Neural crest cell (in vitro differentiated cells): Measurements from ENCODE around the gene ACBD7. TPM values are rescaled to one million over a fixed set of nuclear protein-coding genes. Genes with fewer than 3 reads are reported as not detected.

Experiments used
- DNase-seq: peaks from one replicate; pipeline ENCODE4 v3.0.0; 2021; ENCODE audit warnings: low read depth, mixed read lengths, low spot score
- H3K27ac Mint-ChIP-seq: one replicate; pipeline ENCODE4 v1.8.0; 2021; ENCODE audit warnings: mild to moderate bottlenecking, mixed read lengths; ENCODE audit not compliant: unreplicated experiment
- H3K27me3 Mint-ChIP-seq: 2 replicates; pipeline ENCODE4 v1.8.0; 2021; ENCODE audit warnings: low read depth, mild to moderate bottlenecking, mixed read lengths
- H3K36me3 Mint-ChIP-seq: 2 replicates; pipeline ENCODE4 v1.8.0; 2021; ENCODE audit warnings: low read depth, mild to moderate bottlenecking, mixed read lengths
- H3K4me1 Mint-ChIP-seq: 2 replicates; pipeline ENCODE4 v1.8.0; 2021; ENCODE audit warnings: mixed read lengths
- H3K4me3 Mint-ChIP-seq: one replicate; pipeline ENCODE4 v1.8.0; 2021; ENCODE audit warnings: mild to moderate bottlenecking, mixed read lengths
- H3K9me3 Mint-ChIP-seq: 2 replicates; pipeline ENCODE4 v1.8.0; 2021; ENCODE audit warnings: mixed read lengths
- CTCF ChIP-seq: fragments of 200-600 bp; sonication (generic); conservative IDR thresholded peaks from 2 replicates; pipeline ENCODE4 v1.5.0; 2021; ENCODE audit warnings: antibody characterized with exemption, mild to moderate bottlenecking
- total RNA-seq: library from RNA; stranded (reverse); gene quantifications from 2 replicates; pipeline ENCODE4 v1.2.1, GENCODE V29; 2021

Gene ACBD7
- total RNA-seq, 1 donor from 2014 or later: 12.0 TPM

- TF ChIP-seq CTCF: no peak
- H3K27ac Mint-ChIP-seq: no peak overlapping the region
- no peaks in the 10 kb centered on the region for H3K27me3 Mint-ChIP-seq
- no peak for DNase-seq
- H3K4me1 Mint-ChIP-seq: no peaks in the 10 kb centered on the region
- peaks cover 20% of the 10 kb centered on the region for H3K36me3 Mint-ChIP-seq
- H3K4me3 Mint-ChIP-seq: no peak overlapping the region
- peaks cover 2% of the 10 kb centered on the region for H3K9me3 Mint-ChIP-seq
Measured at GRCh38 chr10:15124908-15125307, 36.3 kb upstream of the ACBD7 start.

- Mint-ChIP-seq H3K4me3 (no peak overlapping the region), H3K36me3 (peaks cover 23% of the 10 kb centered on the region), H3K4me1 (no peaks in the 10 kb centered on the region), H3K27me3 (no peaks in the 10 kb centered on the region), H3K9me3 (peaks cover 2% of the 10 kb centered on the region), H3K27ac (no peak overlapping the region)
- TF ChIP-seq CTCF: no peak
- no peak for DNase-seq
Measured at GRCh38 chr10:15124190-15124589, 35.6 kb upstream of the ACBD7 start.

GRCh38 chr10:15123749-15124184, 35.2 kb upstream of the ACBD7 start:
- no peak for TF ChIP-seq CTCF
- peaks cover 27% of the 10 kb centered on the region for H3K36me3 Mint-ChIP-seq
- no peak for DNase-seq
- no peak overlapping the region for H3K27ac Mint-ChIP-seq
- no peak overlapping the region for H3K4me3 Mint-ChIP-seq
- H3K4me1 Mint-ChIP-seq: no peaks in the 10 kb centered on the region
- H3K9me3 Mint-ChIP-seq: peaks cover 2% of the 10 kb centered on the region
- H3K27me3 Mint-ChIP-seq: no peaks in the 10 kb centered on the region

- H3K4me1 Mint-ChIP-seq: no peaks in the 10 kb centered on the region
- no peaks in the 10 kb centered on the region for H3K9me3 Mint-ChIP-seq
- no peaks in the 10 kb centered on the region for H3K27me3 Mint-ChIP-seq
- H3K4me3 Mint-ChIP-seq: no peak overlapping the region
- peaks cover 20% of the 10 kb centered on the region for H3K36me3 Mint-ChIP-seq
- no peak overlapping the region for H3K27ac Mint-ChIP-seq
- no peak for TF ChIP-seq CTCF
- DNase-seq: no peak
Measured at GRCh38 chr10:15122477-15123030, 34.0 kb upstream of the ACBD7 start.

- Mint-ChIP-seq H3K9me3 (no peaks in the 10 kb centered on the region), H3K36me3 (peaks cover 20% of the 10 kb centered on the region), H3K27ac (no peak overlapping the region), H3K4me1 (no peaks in the 10 kb centered on the region), H3K4me3 (no peak overlapping the region), H3K27me3 (no peaks in the 10 kb centered on the region)
- no peak for TF ChIP-seq CTCF
- no peak for DNase-seq
Measured at GRCh38 chr10:15121707-15122106, 33.1 kb upstream of the ACBD7 start.
